AG04449 (cell line): ENCODE data around the gene CDC42BPA.

Source experiments
- CTCF ChIA-PET: fragments of 350-600 bp; formaldehyde crosslinking; extraction: SDS; loops from one replicate; lab custom pipeline; 2021; ENCODE audit warnings: antibody characterized with exemption; lab: Yijun Ruan, JAX
- POLR2A ChIA-PET: fragments of 400-600, 350-600 bp; formaldehyde crosslinking; extraction: SDS; loops from one replicate; lab custom pipeline; 2020; ENCODE audit warnings: antibody characterized with exemption, inconsistent platforms; lab: Yijun Ruan, JAX
- DNase-seq: peaks from one replicate; pipeline ENCODE4 v3.0.0-alpha.2; 2010; ENCODE audit warnings: low read depth, low spot score
- H3K4me3 ChIP-seq: 2 replicates; pipeline ENCODE4 v1.5.1; 2011; ENCODE audit warnings: low read depth, mild to moderate bottlenecking, control low read depth, low read length
- CTCF ChIP-seq: IDR thresholded peaks from one replicate; pipeline ENCODE4 v1.5.1; 2011; ENCODE audit warnings: mild to moderate bottlenecking, moderate library complexity, low read length, control low read depth, inconsistent platforms; ENCODE audit not compliant: insufficient read depth; ENCODE audit errors: missing control alignments

The CDC42BPA gene

GRCh38 chr1:226973371-226973897, 344.9 kb downstream of the CDC42BPA start:
- CTCF ChIA-PET: no interaction called here
- no peak overlapping the region for H3K4me3 ChIP-seq
- POLR2A ChIA-PET: no interaction called here
- TF ChIP-seq CTCF: no peak
- no peak for DNase-seq

GRCh38 chr1:226972931-226973330, 345.4 kb downstream of the CDC42BPA start:
- POLR2A ChIA-PET: no interaction called here
- CTCF ChIA-PET: no interaction called here
- no peak for DNase-seq
- no peak for TF ChIP-seq CTCF
- H3K4me3 ChIP-seq: no peak overlapping the region

- CTCF ChIA-PET: no interaction called here
- DNase-seq: no peak
- TF ChIP-seq CTCF: no peak
- H3K4me3 ChIP-seq: no peak overlapping the region
- POLR2A ChIA-PET: no interaction called here
Observed at GRCh38 chr1:226971765-226972164, 346.5 kb downstream of the CDC42BPA start.

DNA sequence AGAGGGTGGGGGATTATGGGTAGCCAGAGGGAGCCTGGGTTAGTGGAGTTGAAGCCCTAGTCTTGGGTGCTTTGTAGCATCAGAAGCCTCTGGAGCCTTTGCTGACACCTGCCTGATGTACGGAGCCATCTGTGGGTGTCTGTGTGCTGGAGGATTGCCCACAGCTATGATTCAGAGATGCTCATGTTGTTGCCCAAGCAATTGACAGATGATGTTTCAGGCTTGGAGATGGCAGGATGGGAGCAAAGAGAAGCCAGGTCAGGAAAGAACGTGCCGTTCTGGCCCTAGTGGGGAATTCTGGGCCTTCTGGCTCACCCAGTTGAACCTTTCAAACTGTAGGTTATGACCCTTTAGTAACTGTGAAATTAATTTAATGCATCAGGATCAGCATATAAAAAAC, 350.6 kb downstream of the CDC42BPA start:
- no peak overlapping the region for H3K4me3 ChIP-seq
- no peak for TF ChIP-seq CTCF
- DNase-seq: no peak
- ChIA-PET CTCF (interaction anchor here (1.4 kb wide), 1 partner anchor 336 kb away, joined by 3 read pairs; no protein-coding TSS in a partner anchor), POLR2A (no interaction called here)

- ChIA-PET CTCF (interaction anchor here (1.4 kb wide), 1 partner anchor 335 kb away, joined by 3 read pairs; no protein-coding TSS in a partner anchor), POLR2A (no interaction called here)
- H3K4me3 ChIP-seq: no peak overlapping the region
- DNase-seq: no peak
- no peak for TF ChIP-seq CTCF
Observed at GRCh38 chr1:226966683-226967082, 351.6 kb downstream of the CDC42BPA start.

GRCh38 chr1:226965581-226966440, 352.5 kb downstream of the CDC42BPA start:
- no peak overlapping the region for H3K4me3 ChIP-seq
- ChIA-PET CTCF (no interaction called here), POLR2A (no interaction called here)
- no peak for TF ChIP-seq CTCF
- DNase-seq: no peak
